Activated CD4-positive, alpha-beta T cell treated with anti-CD3 and anti-CD28 coated beads for 36 hours (primary cell): ENCODE data around the gene DCAF12. TPM values are rescaled to one million over a fixed set of nuclear protein-coding genes. Genes with fewer than 3 reads are reported as not detected.

Source experiments
- ATAC-seq: fragments of 200-7000 bp; cut with Tn5 transposase; one replicate; pipeline ENCODE4 v1.10.0; 2021; ENCODE audit warnings: mild to moderate bottlenecking, moderate library complexity
- CTCF ChIA-PET: fragments of 350-600 bp; sonication (Branson Sonifier 250); formaldehyde crosslinking; loops from one replicate; lab custom pipeline; 2021; ENCODE audit warnings: antibody characterized with exemption; lab: Charles Lee
- POLR2A ChIA-PET: fragments of 350-600 bp; sonication (Branson Sonifier 250); formaldehyde crosslinking; loops from one replicate; lab custom pipeline; 2021; ENCODE audit warnings: antibody characterized with exemption, inconsistent platforms; lab: Charles Lee
- DNase-seq: peaks from one replicate; pipeline ENCODE4 v3.0.0-alpha.2; 2020
- H3K27ac Mint-ChIP-seq: one replicate; pipeline ENCODE4 v1.8.0; 2021; ENCODE audit warnings: mixed read lengths
- H3K27me3 Mint-ChIP-seq: one replicate; pipeline ENCODE4 v1.8.0; 2021; ENCODE audit warnings: mixed read lengths
- H3K36me3 Mint-ChIP-seq: one replicate; pipeline ENCODE4 v1.8.0; 2021; ENCODE audit warnings: low read depth, mixed read lengths
- H3K4me1 Mint-ChIP-seq: one replicate; pipeline ENCODE4 v1.8.0; 2021; ENCODE audit warnings: mixed read lengths
- H3K4me3 Mint-ChIP-seq: one replicate; pipeline ENCODE4 v1.8.0; 2021; ENCODE audit warnings: mild to moderate bottlenecking, moderate library complexity, mixed read lengths
- H3K9me3 Mint-ChIP-seq: one replicate; pipeline ENCODE4 v1.8.0; 2021; ENCODE audit warnings: low read depth, mixed read lengths
- intact Hi-C, 2 experiments: fragments of 100-400 bp; cut with DNase I in 1 of 2; cut with micrococcal nuclease in 1 of 2; formaldehyde crosslinking; loops; one replicate each; pipeline versions ENCODE4 v1.14.2 to v1.15.1; 2022 to 2024; cut with DNase I, micrococcal nuclease
- total RNA-seq, 2 experiments: library from RNA; stranded (reverse); gene quantifications; one replicate each; pipeline ENCODE4 v1.2.3, GENCODE V29; 2021

DCAF12 gene
- total RNA-seq, result 10 to 100 TPM; 34.6 to 35.0 TPM

- Mint-ChIP-seq H3K4me3 (peak within 1 kb of the TSS; percentile 95), H3K36me3 (peaks cover 27% of the 10 kb centered on the region), H3K27ac (peak within 1 kb of the TSS; percentile 98), H3K27me3 (no peaks in the 10 kb centered on the region), H3K9me3 (no peaks in the 10 kb centered on the region), H3K4me1 (peaks cover 40% of the 10 kb centered on the region)
- peak; percentile 97 for ATAC-seq
- CTCF ChIA-PET, result interaction anchor here (0.6 to 1.5 kb wide), 3 partner anchors 33 to 127 kb away, joined by 3 to 4 read pairs (median 4); no protein-coding TSS in a partner anchor
- POLR2A ChIA-PET, result interaction anchor here (2.0 kb wide), 1 partner anchor 52 kb away, joined by 7 read pairs; the partner anchor contains the start of gene UBAP1
- intact Hi-C loops, result loop anchor here (1.0 to 5.0 kb wide), 10 partner anchors 52 to 331 kb away; partner anchors contain the start of genes KIF24 (in 2 of the 2), NUDT2 (in 2 of the 2), DNAI1 (in 1 of the 2) and FAM219A (in 1 of the 2)
- peak; percentile 95 for DNase-seq
Measured at GRCh38 chr9:34126207-34127034, at the start of gene DCAF12. Gene DCAF12, minus strand, starts transcription at chr9:34126698. Its CDS starts 267 bp downstream, at chr9:34126431.

GRCh38 chr9:34176089-34176488, 49.6 kb upstream of the DCAF12 start:
- no peak overlapping the region for H3K27ac Mint-ChIP-seq
- no peak overlapping the region for H3K4me3 Mint-ChIP-seq
- H3K36me3 Mint-ChIP-seq, result peaks cover 7% of the 10 kb centered on the region
- ATAC-seq, result no peak
- no peaks in the 10 kb centered on the region for H3K9me3 Mint-ChIP-seq
- ChIA-PET CTCF (no interaction called here), POLR2A (interaction anchor here (0.6 kb wide), 1 partner anchor 279 kb away, joined by 8 read pairs; no protein-coding TSS in a partner anchor)
- DNase-seq, result no peak
- H3K4me1 Mint-ChIP-seq, result peaks cover 27% of the 10 kb centered on the region
- no peaks in the 10 kb centered on the region for H3K27me3 Mint-ChIP-seq
- intact Hi-C loops, result loop anchor here (5.0 to 10.0 kb wide), 5 partner anchors 201 to 1621 kb away; partner anchors contain the start of genes MYORG (in 1 of the 2), NFX1 (in 1 of the 2), NOL6 (in 1 of the 2) and RPP25L (in 1 of the 2)

GRCh38 chr9:34171753-34172535, 45.4 kb upstream of the DCAF12 start:
- DNase-seq, result peak; percentile 64
- intact Hi-C loops, result loop anchor here in 1 of 2 experiments (10.0 kb wide), 4 partner anchors 443 to 1617 kb away; partner anchors contain the start of genes NFX1, NOL6, RPP25L and SMIM27
- ChIA-PET POLR2A (interaction anchor here (0.6 to 0.7 kb wide), 2 partner anchors 81 to 93 kb away, joined by 3 to 5 read pairs; no protein-coding TSS in a partner anchor), CTCF (interaction anchor here (0.6 to 0.7 kb wide), 3 partner anchors 13 to 161 kb away, joined by 3 to 4 read pairs (median 3); no protein-coding TSS in a partner anchor)
- Mint-ChIP-seq H3K27me3 (no peaks in the 10 kb centered on the region), H3K4me3 (peak overlapping the region; percentile 50), H3K9me3 (no peaks in the 10 kb centered on the region), H3K36me3 (no peaks in the 10 kb centered on the region), H3K4me1 (peaks cover 15% of the 10 kb centered on the region), H3K27ac (peak overlapping the region; percentile 61)
- ATAC-seq, result peak; percentile 89

- ChIA-PET POLR2A (no interaction called here), CTCF (interaction anchor here (0.6 to 1.5 kb wide), 6 partner anchors 8 to 102 kb away, joined by 3 to 6 read pairs (median 4); partner anchors contain the start of gene UBAP1)
- ATAC-seq (no peak), DNase-seq (no peak)
- Mint-ChIP-seq H3K36me3 (no peaks in the 10 kb centered on the region), H3K4me1 (peaks cover 11% of the 10 kb centered on the region), H3K27me3 (no peaks in the 10 kb centered on the region), H3K27ac (no peak overlapping the region), H3K9me3 (no peaks in the 10 kb centered on the region), H3K4me3 (no peak overlapping the region)
- intact Hi-C loops, result loop anchor here in 1 of 2 experiments (10.0 kb wide), 4 partner anchors 444 to 1616 kb away; partner anchors contain the start of genes NFX1, NOL6, RPP25L and SMIM27
Measured at GRCh38 chr9:34170237-34170991, 43.9 kb upstream of the DCAF12 start.

GRCh38 chr9:34169125-34169524, 42.6 kb upstream of the DCAF12 start:
- intact Hi-C loops, result no loop called here
- DNase-seq, result no peak
- Mint-ChIP-seq H3K36me3 (no peaks in the 10 kb centered on the region), H3K27ac (no peak overlapping the region), H3K27me3 (no peaks in the 10 kb centered on the region), H3K4me1 (peaks cover 11% of the 10 kb centered on the region), H3K4me3 (no peak overlapping the region), H3K9me3 (no peaks in the 10 kb centered on the region)
- ChIA-PET CTCF (interaction anchor here (0.7 to 1.3 kb wide), 2 partner anchors 10 to 70 kb away, joined by 3 read pairs; partner anchors contain the start of gene UBAP1), POLR2A (no interaction called here)
- ATAC-seq, result no peak

- no peaks in the 10 kb centered on the region for H3K27me3 Mint-ChIP-seq
- DNase-seq (no peak), ATAC-seq (no peak)
- ChIA-PET CTCF (interaction anchor here (1.1 kb wide), 1 partner anchor 15 kb away, joined by 5 read pairs; the partner anchor contains the start of gene UBAP1), POLR2A (interaction anchor here (0.6 kb wide), 1 partner anchor 158 kb away, joined by 4 read pairs; no protein-coding TSS in a partner anchor)
- H3K36me3 Mint-ChIP-seq, result no peaks in the 10 kb centered on the region
- no peak overlapping the region for H3K27ac Mint-ChIP-seq
- no peak overlapping the region for H3K4me3 Mint-ChIP-seq
- H3K4me1 Mint-ChIP-seq, result no peaks in the 10 kb centered on the region
- no peaks in the 10 kb centered on the region for H3K9me3 Mint-ChIP-seq
- intact Hi-C loops, result no loop called here
Measured at GRCh38 chr9:34163434-34163833, 36.9 kb upstream of the DCAF12 start.

GRCh38 chr9:34158362-34158869, 31.9 kb upstream of the DCAF12 start:
- DNase-seq (no peak), ATAC-seq (no peak)
- POLR2A ChIA-PET, result no interaction called here
- H3K36me3 Mint-ChIP-seq, result no peaks in the 10 kb centered on the region
- H3K4me1 Mint-ChIP-seq, result no peaks in the 10 kb centered on the region
- intact Hi-C loops, result no loop called here
- CTCF ChIA-PET, result interaction anchor here (0.7 to 1.6 kb wide), 2 partner anchors 13 to 218 kb away, joined by 3 read pairs; partner anchors contain the start of gene MYORG
- no peak overlapping the region for H3K27ac Mint-ChIP-seq
- no peak overlapping the region for H3K4me3 Mint-ChIP-seq
- no peaks in the 10 kb centered on the region for H3K9me3 Mint-ChIP-seq
- no peaks in the 10 kb centered on the region for H3K27me3 Mint-ChIP-seq

- Mint-ChIP-seq H3K36me3 (no peaks in the 10 kb centered on the region), H3K27me3 (no peaks in the 10 kb centered on the region), H3K27ac (no peak overlapping the region), H3K4me3 (no peak overlapping the region), H3K9me3 (no peaks in the 10 kb centered on the region), H3K4me1 (no peaks in the 10 kb centered on the region)
- ChIA-PET POLR2A (no interaction called here), CTCF (interaction anchor here (0.7 to 1.6 kb wide), 2 partner anchors 14 to 219 kb away, joined by 3 read pairs; partner anchors contain the start of gene MYORG)
- DNase-seq (no peak), ATAC-seq (no peak)
- intact Hi-C loops, result no loop called here
Measured at GRCh38 chr9:34157898-34158297, 31.4 kb upstream of the DCAF12 start.

GRCh38 chr9:34157318-34157717, 30.8 kb upstream of the DCAF12 start:
- POLR2A ChIA-PET, result no interaction called here
- H3K4me3 Mint-ChIP-seq, result no peak overlapping the region
- DNase-seq, result no peak
- no peaks in the 10 kb centered on the region for H3K27me3 Mint-ChIP-seq
- no peaks in the 10 kb centered on the region for H3K9me3 Mint-ChIP-seq
- H3K27ac Mint-ChIP-seq, result no peak overlapping the region
- ATAC-seq, result no peak
- CTCF ChIA-PET, result no interaction called here
- H3K4me1 Mint-ChIP-seq, result no peaks in the 10 kb centered on the region
- no peaks in the 10 kb centered on the region for H3K36me3 Mint-ChIP-seq
- intact Hi-C loops, result no loop called here

GRCh38 chr9:34154057-34154456, 27.6 kb upstream of the DCAF12 start:
- no peaks in the 10 kb centered on the region for H3K4me1 Mint-ChIP-seq
- H3K36me3 Mint-ChIP-seq, result no peaks in the 10 kb centered on the region
- CTCF ChIA-PET, result no interaction called here

More at GRCh38 chr9:34154057-34154456, 27.6 kb upstream of the DCAF12 start:
- POLR2A ChIA-PET, result no interaction called here
- ATAC-seq, result no peak
- H3K9me3 Mint-ChIP-seq, result no peaks in the 10 kb centered on the region
- no peaks in the 10 kb centered on the region for H3K27me3 Mint-ChIP-seq
- H3K4me3 Mint-ChIP-seq, result no peak overlapping the region
- H3K27ac Mint-ChIP-seq, result no peak overlapping the region
- intact Hi-C loops, result no loop called here
- no peak for DNase-seq
